Activated naive CD4-positive, alpha-beta T cell treated with anti-CD3 and anti-CD28 coated beads, Interleukin-2, amount 10 ng/mL, durations not matched to agents 7 days and 5 days (primary cell): ENCODE results near the gene IMP3.
A peak's percentile ranks its signal among the peaks of the same experiment; 100 is the strongest.

Source experiments
- CTCF ChIA-PET: fragments of 350-600 bp; sonication (Branson Sonifier 250); formaldehyde crosslinking; loops from one replicate; lab custom pipeline; 2021; ENCODE audit warnings: antibody characterized with exemption; lab: Charles Lee
- DNase-seq: peaks from one replicate; pipeline ENCODE4 v3.0.0-alpha.2; 2020
- H3K27ac Mint-ChIP-seq: one replicate; pipeline ENCODE4 v1.8.0; 2021; ENCODE audit warnings: mild to moderate bottlenecking, moderate library complexity, mixed read lengths
- H3K27me3 Mint-ChIP-seq: one replicate; pipeline ENCODE4 v1.8.0; 2021; ENCODE audit warnings: mild to moderate bottlenecking, mixed read lengths
- H3K36me3 Mint-ChIP-seq: one replicate; pipeline ENCODE4 v1.8.0; 2021; ENCODE audit warnings: mixed read lengths
- H3K4me1 Mint-ChIP-seq: one replicate; pipeline ENCODE4 v1.8.0; 2021; ENCODE audit warnings: mixed read lengths
- H3K4me3 Mint-ChIP-seq: one replicate; pipeline ENCODE4 v1.8.0; 2021; ENCODE audit warnings: mild to moderate bottlenecking, moderate library complexity, mixed read lengths
- H3K9me3 Mint-ChIP-seq: one replicate; pipeline ENCODE4 v1.8.0; 2021; ENCODE audit warnings: mixed read lengths

IMP3 gene

GRCh38 chr15:75598361-75598760, 41.7 kb downstream of the IMP3 start:
- no peak for DNase-seq
- peak overlapping the region; percentile 90 for H3K27ac Mint-ChIP-seq
- CTCF ChIA-PET, result interaction anchor here (1.0 to 4.5 kb wide), 15 partner anchors 9 to 555 kb away, joined by 3 to 61 read pairs (median 6); partner anchors contain the start of genes IMP3, MAN2C1 and SNX33
- H3K36me3 Mint-ChIP-seq, result peaks cover 60% of the 10 kb centered on the region
- peaks cover 42% of the 10 kb centered on the region for H3K4me1 Mint-ChIP-seq
- no peaks in the 10 kb centered on the region for H3K27me3 Mint-ChIP-seq
- no peaks in the 10 kb centered on the region for H3K9me3 Mint-ChIP-seq
- no peak overlapping the region for H3K4me3 Mint-ChIP-seq

- peak overlapping the region; percentile 56 for H3K4me3 Mint-ChIP-seq
- peak; percentile 77 for DNase-seq
- H3K27me3 Mint-ChIP-seq, result no peaks in the 10 kb centered on the region
- CTCF ChIA-PET, result interaction anchor here (0.6 to 4.5 kb wide), 25 partner anchors 9 to 752 kb away, joined by 3 to 61 read pairs (median 4); partner anchors contain the start of genes IMP3, MAN2C1, PTPN9 and SIN3A
- H3K27ac Mint-ChIP-seq, result peak overlapping the region; percentile 90
- H3K4me1 Mint-ChIP-seq, result peaks cover 42% of the 10 kb centered on the region
- H3K9me3 Mint-ChIP-seq, result no peaks in the 10 kb centered on the region
- H3K36me3 Mint-ChIP-seq, result peaks cover 60% of the 10 kb centered on the region
These were observed 42.2 kb downstream of the IMP3 start for GRCh38 chr15:75597667-75598341.

- Mint-ChIP-seq H3K27ac (peak overlapping the region; percentile 90), H3K4me3 (peak overlapping the region; percentile 56), H3K9me3 (no peaks in the 10 kb centered on the region), H3K4me1 (peaks cover 42% of the 10 kb centered on the region), H3K36me3 (peaks cover 63% of the 10 kb centered on the region), H3K27me3 (no peaks in the 10 kb centered on the region)
- CTCF ChIA-PET, result interaction anchor here (0.6 to 4.5 kb wide), 19 partner anchors 9 to 229 kb away, joined by 3 to 61 read pairs (median 5); partner anchors contain the start of genes IMP3, MAN2C1, PTPN9 and SIN3A
- DNase-seq, result no peak
These were observed 43.2 kb downstream of the IMP3 start for GRCh38 chr15:75596703-75597345.

- H3K4me3 Mint-ChIP-seq, result no peak overlapping the region
- no peak for DNase-seq
- no peaks in the 10 kb centered on the region for H3K9me3 Mint-ChIP-seq
- H3K27me3 Mint-ChIP-seq, result no peaks in the 10 kb centered on the region
- H3K4me1 Mint-ChIP-seq, result peaks cover 53% of the 10 kb centered on the region
- peaks cover 51% of the 10 kb centered on the region for H3K36me3 Mint-ChIP-seq
- H3K27ac Mint-ChIP-seq, result no peak overlapping the region
- CTCF ChIA-PET, result no interaction called here
These were observed 45.7 kb downstream of the IMP3 start for GRCh38 chr15:75594276-75594675.

- Mint-ChIP-seq H3K4me3 (no peak overlapping the region), H3K27me3 (no peaks in the 10 kb centered on the region), H3K4me1 (peaks cover 36% of the 10 kb centered on the region), H3K27ac (no peak overlapping the region), H3K9me3 (no peaks in the 10 kb centered on the region), H3K36me3 (peaks cover 48% of the 10 kb centered on the region)
- CTCF ChIA-PET, result no interaction called here
- no peak for DNase-seq
These were observed 48.2 kb downstream of the IMP3 start for GRCh38 chr15:75591655-75592364.

GRCh38 chr15:75590239-75590638, 49.8 kb downstream of the IMP3 start:
- Mint-ChIP-seq H3K4me1 (peaks cover 24% of the 10 kb centered on the region), H3K9me3 (no peaks in the 10 kb centered on the region), H3K27me3 (no peaks in the 10 kb centered on the region), H3K36me3 (peaks cover 37% of the 10 kb centered on the region), H3K4me3 (no peak overlapping the region), H3K27ac (peak overlapping the region; percentile 3)
- CTCF ChIA-PET, result interaction anchor here (1.0 kb wide), 1 partner anchor 81 kb away, joined by 3 read pairs; no protein-coding TSS in a partner anchor
- DNase-seq, result no peak
